NOMO-1 treated with DMSO at 0.1 percent for 48 hours (cell line): ENCODE measurements around the gene SLC37A1.

Source experiments
- DNase-seq: peaks from one replicate; lab custom pipeline; 2025; ENCODE audit not compliant: unreplicated experiment; lab: John Stamatoyannopoulos, UW

SLC37A1 gene

GRCh38 chr21:42478504-42478903 is 35.1 kb upstream of the SLC37A1 start:
- DNase-seq: no peak

GRCh38 chr21:42479582-42479981 is 34.1 kb upstream of the SLC37A1 start:
- no peak for DNase-seq

- no peak for DNase-seq
Observed at GRCh38 chr21:42480736-42481135, 32.9 kb upstream of the SLC37A1 start.

GRCh38 chr21:42481169-42481568 is 32.5 kb upstream of the SLC37A1 start:
- no peak for DNase-seq

GRCh38 chr21:42484966-42485365 is 28.7 kb upstream of the SLC37A1 start:
- no peak for DNase-seq

GRCh38 chr21:42486072-42486471 is 27.6 kb upstream of the SLC37A1 start:
- DNase-seq: no peak

GRCh38 chr21:42486531-42486930 is 27.1 kb upstream of the SLC37A1 start:
- DNase-seq: no peak

GRCh38 chr21:42489006-42489563 is 24.6 kb upstream of the SLC37A1 start:
- no peak for DNase-seq

GRCh38 chr21:42489991-42490390 is 23.7 kb upstream of the SLC37A1 start:
- no peak for DNase-seq

GRCh38 chr21:42490720-42491119 is 22.9 kb upstream of the SLC37A1 start:
- no peak for DNase-seq

GRCh38 chr21:42491328-42491727 is 22.3 kb upstream of the SLC37A1 start:
- no peak for DNase-seq

GRCh38 chr21:42492201-42492600 is 21.5 kb upstream of the SLC37A1 start:
- no peak for DNase-seq

GRCh38 chr21:42493109-42494060 is 20.3 kb upstream of the SLC37A1 start:
- no peak for DNase-seq

GRCh38 chr21:42495027-42495426 is 18.6 kb upstream of the SLC37A1 start:
- DNase-seq: no peak

- DNase-seq: no peak
Observed at GRCh38 chr21:42495765-42496119, 17.9 kb upstream of the SLC37A1 start.

GRCh38 chr21:42496120-42496838 is 17.4 kb upstream of the SLC37A1 start, which contains the start of gene RSPH1:
Gene RSPH1, minus strand, starts transcription at chr21:42496224. Its CDS starts 38 bp downstream, at chr21:42496186.
- peak; percentile 98 for DNase-seq

GRCh38 chr21:42496839-42497202 is 16.8 kb upstream of the SLC37A1 start:
- no peak for DNase-seq

GRCh38 chr21:42498012-42498411 is 15.6 kb upstream of the SLC37A1 start:
- no peak for DNase-seq

- DNase-seq: no peak
Observed at GRCh38 chr21:42499444-42500112, 14.1 kb upstream of the SLC37A1 start.

GRCh38 chr21:42500225-42500624 is 13.4 kb upstream of the SLC37A1 start:
- no peak for DNase-seq

GRCh38 chr21:42500736-42501135 is 12.9 kb upstream of the SLC37A1 start:
- no peak for DNase-seq
